HAP-1 (cell line): ENCODE measurements around the gene SMCO4.
"Not testable (repeated sequence)": the region's sequence is repeated elsewhere in the genome, so short reads cannot be mapped to it uniquely, and the experiment has no call there.

Experiments used
- DNase-seq, 2 experiments: peaks; one replicate each; pipeline ENCODE4 v3.0.0-alpha.2; 2016 to 2020; ENCODE audit warnings: low spot score in 2 of 2
- H3K27me3 ChIP-seq: fragments of 250-450 bp; sonication (Bioruptor Pico); 2 replicates; pipeline ENCODE4 v1.5.1; 2020; ENCODE audit warnings: low read depth, mild to moderate bottlenecking, moderate library complexity
- H3K36me3 ChIP-seq: fragments of 250-450 bp; sonication (Bioruptor Pico); replicated peaks from 2 replicates; pipeline ENCODE4 v1.5.1; 2020; ENCODE audit warnings: mild to moderate bottlenecking
- H3K4me1 ChIP-seq: fragments of 250-450 bp; sonication (Bioruptor Pico); 2 replicates; pipeline ENCODE4 v1.5.1; 2020; ENCODE audit warnings: mild to moderate bottlenecking
- H3K4me3 ChIP-seq: fragments of 250-450 bp; sonication (Bioruptor Pico); 2 replicates; pipeline ENCODE4 v1.5.1; 2020; ENCODE audit warnings: mild to moderate bottlenecking, moderate library complexity
- H3K9me3 ChIP-seq: fragments of 250-450 bp; sonication (Bioruptor Pico); 2 replicates; pipeline ENCODE4 v1.5.1; 2020; ENCODE audit warnings: mild to moderate bottlenecking, moderate library complexity
- in situ Hi-C: fragments of 300-500 bp; cut with MboI; formaldehyde crosslinking; loops from 3 replicates; pipeline ENCODE4 v1.14.3; 2020; ENCODE audit warnings: low sequenced_read_pairs, inconsistent platforms, mixed read lengths

Gene SMCO4

DNA sequence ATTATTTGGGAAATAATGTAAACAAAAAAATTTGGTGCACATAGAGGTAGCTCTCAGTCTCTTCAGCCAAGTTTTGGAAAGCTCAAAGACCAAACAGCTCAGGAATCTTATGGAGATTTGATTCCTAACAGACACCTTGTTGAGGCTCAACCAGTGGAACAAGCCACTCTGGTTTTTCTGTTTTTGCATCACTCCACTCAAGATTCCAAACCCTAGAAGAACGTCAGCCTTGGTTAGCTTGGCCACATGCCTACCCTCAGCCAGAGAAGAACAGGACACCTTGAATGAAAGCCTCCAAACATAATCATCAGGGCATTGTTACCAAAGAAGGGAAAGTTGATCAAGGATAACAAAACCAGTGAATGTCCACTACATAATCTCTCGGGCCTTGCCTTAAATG, 3.8 kb upstream of the SMCO4 start:
- no peak for DNase-seq
- no peak overlapping the region for H3K4me3 ChIP-seq
- H3K4me1 ChIP-seq = no peaks in the 10 kb centered on the region; the same call in 1 of the 2 replicates
- no peaks in the 10 kb centered on the region for H3K27me3 ChIP-seq
- H3K36me3 ChIP-seq = no peaks in the 10 kb centered on the region
- no peaks in the 10 kb centered on the region for H3K9me3 ChIP-seq
- in situ Hi-C loops = loop anchor here (10.0 kb wide), 1 partner anchor 312 kb away; no protein-coding TSS in a partner anchor

DNA sequence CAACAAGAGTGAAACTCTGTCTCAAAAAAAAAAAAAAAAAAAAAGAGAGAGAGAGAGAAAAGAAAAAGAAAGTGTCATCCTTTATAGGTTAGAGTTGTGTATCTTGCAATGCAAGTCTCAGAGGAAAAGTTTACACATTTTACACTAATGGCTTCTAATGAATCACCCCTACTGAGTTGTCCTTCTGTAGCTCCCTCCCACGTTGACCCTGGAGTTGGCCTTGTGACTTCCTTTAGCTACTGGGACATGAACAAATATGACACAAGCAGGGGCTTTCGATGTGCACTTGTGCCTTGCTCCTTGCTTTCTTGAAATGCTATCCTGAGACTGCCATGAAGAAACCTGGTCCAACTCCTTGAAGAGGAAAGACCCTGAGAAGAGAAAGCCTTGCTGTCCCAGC, 2.4 kb upstream of the SMCO4 start:
- Histone ChIP-seq H3K9me3 (no peaks in the 10 kb centered on the region), H3K27me3 (no peaks in the 10 kb centered on the region), H3K36me3 (no peaks in the 10 kb centered on the region), H3K4me1 (no peaks in the 10 kb centered on the region; the same call in 1 of the 2 replicates), H3K4me3 (no peak overlapping the region)
- DNase-seq = no peak
- in situ Hi-C loops = loop anchor here (10.0 kb wide), 1 partner anchor 311 kb away; no protein-coding TSS in a partner anchor

DNA sequence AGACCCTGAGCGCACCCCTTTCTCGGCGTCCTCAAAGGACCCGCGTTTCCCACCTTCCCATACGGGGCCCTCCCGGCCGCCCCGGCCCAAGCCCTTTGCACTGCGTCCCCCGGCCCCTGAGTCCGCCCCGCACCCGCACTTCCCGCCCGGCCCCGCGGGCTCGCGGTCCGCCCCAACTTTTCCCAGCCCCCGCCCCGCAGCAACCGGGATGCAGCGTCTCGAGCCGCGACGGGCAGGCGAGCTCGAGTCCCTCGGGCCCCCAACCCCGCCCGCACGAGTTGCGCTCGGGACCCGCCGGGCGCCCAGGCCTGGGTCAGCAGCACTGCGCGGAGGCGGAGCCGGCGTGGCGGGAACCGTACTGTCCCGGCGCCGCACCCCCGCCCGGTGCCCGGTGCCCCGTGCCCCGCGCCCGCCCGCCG, 371 bp downstream of the SMCO4 start:
- peak overlapping the region; percentile 58 for H3K4me3 ChIP-seq
- H3K36me3 ChIP-seq = no peaks in the 10 kb centered on the region
- no peaks in the 10 kb centered on the region; the same call in 1 of the 2 replicates for H3K4me1 ChIP-seq
- no peaks in the 10 kb centered on the region for H3K27me3 ChIP-seq
- H3K9me3 ChIP-seq = no peaks in the 10 kb centered on the region
- in situ Hi-C loops = loop anchor here (10.0 kb wide), 1 partner anchor 308 kb away; no protein-coding TSS in a partner anchor
- peak; percentile 19 to 43 for DNase-seq

DNA sequence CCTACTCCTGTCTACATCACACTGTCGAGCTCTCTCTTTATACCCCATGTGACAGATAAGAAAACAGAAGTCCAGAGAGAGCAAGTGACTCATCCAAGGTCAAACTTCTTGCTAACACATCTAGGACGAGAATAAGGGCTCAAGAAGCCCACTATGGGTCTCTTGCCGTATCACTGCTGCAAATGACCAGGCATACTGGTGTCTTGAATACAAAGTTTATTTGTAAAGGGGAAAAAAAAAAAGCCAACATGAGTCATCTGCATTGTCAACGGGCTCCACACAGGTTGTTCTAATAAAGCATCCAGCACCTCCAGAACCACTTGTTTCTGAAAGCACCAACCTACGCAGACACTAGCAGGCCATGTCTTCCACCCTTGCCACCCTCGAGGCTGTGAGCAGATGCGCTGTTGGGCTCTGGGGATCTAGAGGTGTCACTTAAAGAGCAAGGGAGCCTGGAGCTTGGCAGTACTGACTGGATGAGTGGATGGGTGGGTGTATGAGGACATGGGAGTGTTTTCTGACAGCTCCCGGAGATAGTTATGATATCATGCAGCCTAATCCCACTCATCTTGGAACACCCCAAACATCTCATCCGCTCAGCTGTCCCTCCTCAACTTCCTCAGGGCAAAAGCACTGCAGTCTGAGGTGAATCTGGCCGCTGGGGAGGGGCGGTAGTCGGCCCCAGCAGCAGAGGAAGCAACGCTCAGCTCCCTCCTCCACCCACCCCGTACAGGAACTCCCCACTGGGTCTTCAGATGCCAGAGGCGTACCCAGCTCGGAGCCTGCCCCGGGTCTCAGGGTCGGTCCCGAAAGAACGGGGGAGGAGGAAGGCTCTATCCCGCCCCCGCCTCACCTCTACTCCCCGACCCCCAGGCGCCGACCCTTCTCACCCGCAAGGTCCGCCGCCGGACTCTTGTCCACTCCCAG, 1.0 kb downstream of the SMCO4 start:
- H3K9me3 ChIP-seq = no peaks in the 10 kb centered on the region
- peak overlapping the region; percentile 58 for H3K4me3 ChIP-seq
- no peaks in the 10 kb centered on the region; the same call in 1 of the 2 replicates for H3K4me1 ChIP-seq
- peak; percentile 6 to 59 for DNase-seq
- no peaks in the 10 kb centered on the region for H3K36me3 ChIP-seq
- in situ Hi-C loops = loop anchor here (10.0 kb wide), 1 partner anchor 307 kb away; no protein-coding TSS in a partner anchor
- H3K27me3 ChIP-seq = no peaks in the 10 kb centered on the region

DNA sequence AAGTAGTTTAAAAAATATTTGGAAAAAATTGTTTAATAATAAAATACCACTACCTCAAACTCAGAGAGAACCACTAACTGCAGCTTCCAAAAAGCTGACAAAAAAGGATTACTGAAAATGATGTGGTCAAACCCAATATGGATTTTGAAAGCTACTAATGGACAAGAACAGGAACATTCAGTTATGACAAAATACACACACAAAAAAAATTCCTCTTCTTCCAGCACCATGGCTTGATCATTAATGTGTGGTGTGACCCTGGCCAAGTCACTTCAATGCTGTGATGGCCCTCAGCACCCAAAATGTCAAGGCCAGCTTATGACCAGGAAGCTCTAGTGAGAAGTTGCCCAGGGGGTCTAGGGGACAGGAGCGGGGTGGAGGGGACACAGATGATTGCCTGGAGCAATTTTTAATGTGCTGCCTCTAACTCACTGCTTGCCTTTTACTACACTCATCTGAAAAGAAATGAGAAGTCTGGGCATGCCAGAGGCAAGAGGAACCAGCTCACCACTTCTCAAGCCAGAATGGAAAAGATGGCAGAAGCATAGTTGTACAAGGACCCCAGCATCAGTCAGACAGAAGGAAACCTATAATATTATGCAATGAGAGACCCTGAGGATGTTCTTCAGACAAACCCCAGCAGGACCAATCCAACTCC, 2.2 kb downstream of the SMCO4 start:
- Histone ChIP-seq H3K9me3 (no peaks in the 10 kb centered on the region), H3K36me3 (no peaks in the 10 kb centered on the region), H3K27me3 (no peaks in the 10 kb centered on the region), H3K4me1 (no peaks in the 10 kb centered on the region; the same call in 1 of the 2 replicates), H3K4me3 (no peak overlapping the region)
- in situ Hi-C loops = loop anchor here (10.0 kb wide), 1 partner anchor 306 kb away; no protein-coding TSS in a partner anchor
- DNase-seq = no peak

DNA sequence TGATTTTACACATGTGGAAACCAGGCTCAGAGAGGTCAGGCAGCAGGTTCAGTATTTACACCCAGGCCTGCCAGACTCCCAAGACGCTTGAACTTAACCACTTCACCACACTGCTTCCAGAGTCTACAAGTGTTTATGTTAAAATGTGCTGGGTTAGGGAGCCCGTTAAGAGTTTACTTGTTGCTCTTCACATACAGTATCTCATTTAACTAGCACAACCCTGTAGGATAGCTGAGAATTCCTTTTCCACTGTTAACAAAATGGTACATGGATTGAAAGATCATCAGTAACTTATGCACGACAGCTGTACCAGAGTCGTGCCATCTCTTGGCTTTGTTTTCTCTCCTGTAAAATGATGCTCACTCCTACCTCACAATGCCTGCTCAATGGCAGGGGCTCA, 2.9 kb downstream of the SMCO4 start:
- in situ Hi-C loops = loop anchor here (10.0 kb wide), 1 partner anchor 306 kb away; no protein-coding TSS in a partner anchor
- no peak for DNase-seq
- Histone ChIP-seq H3K4me3 (no peak overlapping the region), H3K9me3 (no peaks in the 10 kb centered on the region), H3K27me3 (no peaks in the 10 kb centered on the region), H3K4me1 (no peaks in the 10 kb centered on the region), H3K36me3 (no peaks in the 10 kb centered on the region)

DNA sequence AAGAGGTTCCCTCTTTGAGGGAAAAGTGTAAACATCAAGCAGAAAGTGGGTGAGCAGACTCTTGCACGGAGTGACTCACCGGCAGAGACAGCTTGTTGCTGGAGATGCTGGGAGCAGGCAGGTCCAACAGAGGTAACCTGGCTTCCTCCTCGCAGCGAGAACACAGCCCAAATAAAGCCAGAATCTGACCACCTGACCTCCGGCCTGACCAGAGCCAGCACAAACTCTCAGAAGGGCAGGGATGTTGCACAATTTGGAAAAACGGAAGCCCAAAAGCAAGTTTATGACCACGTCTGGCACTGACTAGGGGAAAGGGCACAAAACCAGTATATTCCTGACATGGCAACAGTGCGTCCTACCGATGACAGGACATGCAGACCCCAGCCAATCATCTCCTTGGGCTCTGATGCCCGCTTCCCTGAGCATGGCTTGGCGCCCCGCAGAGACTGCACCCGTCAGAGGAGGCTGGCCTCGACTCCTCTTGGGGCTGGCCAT, 5.4 kb downstream of the SMCO4 start:
- Histone ChIP-seq H3K4me1 (no peaks in the 10 kb centered on the region), H3K9me3 (no peaks in the 10 kb centered on the region), H3K4me3 (no peak overlapping the region), H3K36me3 (no peaks in the 10 kb centered on the region), H3K27me3 (no peaks in the 10 kb centered on the region)
- in situ Hi-C loops = no loop called here
- no peak for DNase-seq

DNA sequence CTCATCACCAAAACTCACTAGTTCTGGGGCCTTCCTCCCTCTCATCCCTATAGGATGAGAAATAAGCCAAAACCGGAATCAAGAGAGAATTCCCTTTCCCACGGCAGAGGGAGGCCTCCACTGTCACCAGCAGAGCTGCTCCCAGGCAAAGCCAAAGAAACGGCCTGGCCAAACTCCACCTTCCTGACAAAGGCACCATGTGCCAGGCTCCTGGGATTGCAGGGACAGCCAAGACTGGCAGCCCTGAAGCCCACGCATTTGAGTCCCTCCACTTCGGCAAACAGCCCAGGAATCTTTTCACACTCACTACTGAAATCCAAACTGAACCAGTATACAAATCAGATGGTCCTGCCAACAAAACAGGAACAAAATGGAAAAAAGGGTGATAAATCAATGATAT, 6.1 kb downstream of the SMCO4 start:
- H3K36me3 ChIP-seq = no peaks in the 10 kb centered on the region
- in situ Hi-C loops = no loop called here
- no peak overlapping the region for H3K4me3 ChIP-seq
- no peaks in the 10 kb centered on the region for H3K9me3 ChIP-seq
- no peak for DNase-seq
- no peaks in the 10 kb centered on the region for H3K4me1 ChIP-seq
- H3K27me3 ChIP-seq = no peaks in the 10 kb centered on the region

DNA sequence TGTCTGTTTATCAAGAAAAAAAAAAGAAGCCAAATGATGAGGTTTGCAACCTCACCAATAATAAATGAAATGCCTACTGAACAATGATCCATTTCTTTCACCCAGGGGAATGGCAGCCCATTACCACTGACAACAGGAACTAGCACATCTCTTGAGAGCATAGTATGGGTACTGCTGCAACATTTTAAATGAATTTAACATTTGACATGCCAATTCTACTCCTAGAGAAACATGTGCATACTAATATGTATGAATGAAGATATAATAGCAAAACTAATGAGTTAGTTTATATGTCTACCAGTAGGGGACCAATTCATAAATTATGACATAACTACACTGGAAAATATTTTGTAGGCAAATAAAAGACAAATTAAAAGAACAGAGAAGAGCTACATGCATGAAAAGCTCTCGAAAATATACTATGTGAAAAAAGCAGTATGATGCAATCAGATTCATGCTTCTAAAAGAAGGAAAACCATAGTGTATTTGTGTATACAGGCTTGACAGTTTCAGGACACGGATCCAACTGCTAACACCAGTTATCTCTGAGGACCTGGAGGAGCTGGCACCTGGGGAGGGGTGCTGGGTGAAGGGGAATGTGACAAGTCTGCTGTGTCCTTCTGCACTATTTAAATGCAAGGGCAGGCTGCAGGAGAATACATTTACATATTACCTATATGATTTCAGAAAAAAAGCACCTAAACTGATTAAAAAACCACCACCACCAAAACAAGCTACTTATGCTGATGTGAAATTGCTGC, 6.9 kb downstream of the SMCO4 start:
- H3K27me3 ChIP-seq = no peaks in the 10 kb centered on the region
- in situ Hi-C loops = no loop called here
- no peak for DNase-seq

DNA sequence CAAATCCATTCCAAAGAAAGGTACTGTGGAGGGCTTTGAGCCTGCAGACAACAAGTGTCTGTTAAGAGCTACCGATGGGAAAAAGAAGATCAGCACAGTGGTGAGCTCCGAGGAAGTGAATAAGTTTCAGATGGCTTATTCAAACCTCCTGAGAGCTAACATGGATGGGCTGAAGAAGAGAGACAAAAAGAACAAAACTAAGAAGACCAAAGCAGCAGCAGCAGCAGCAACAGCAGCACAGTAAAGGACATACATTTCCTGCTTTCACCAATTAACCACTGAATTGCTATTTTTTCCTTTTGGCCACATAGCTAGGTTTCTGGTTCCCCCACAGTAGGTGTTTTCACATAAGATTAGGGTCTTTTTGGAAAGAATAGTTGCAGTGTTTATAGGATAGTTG, 7.6 kb downstream of the SMCO4 start:
- DNase-seq, H3K4me1 ChIP-seq, H3K4me3 ChIP-seq, H3K36me3 ChIP-seq, H3K9me3 ChIP-seq, in situ Hi-C loops, H3K27me3 ChIP-seq: not testable (repeated sequence)

More for the DNA sequence above, 6.9 kb downstream of the SMCO4 start:
- Histone ChIP-seq H3K4me1 (no peaks in the 10 kb centered on the region), H3K36me3 (no peaks in the 10 kb centered on the region), H3K4me3 (no peak overlapping the region), H3K9me3 (no peaks in the 10 kb centered on the region)

DNA sequence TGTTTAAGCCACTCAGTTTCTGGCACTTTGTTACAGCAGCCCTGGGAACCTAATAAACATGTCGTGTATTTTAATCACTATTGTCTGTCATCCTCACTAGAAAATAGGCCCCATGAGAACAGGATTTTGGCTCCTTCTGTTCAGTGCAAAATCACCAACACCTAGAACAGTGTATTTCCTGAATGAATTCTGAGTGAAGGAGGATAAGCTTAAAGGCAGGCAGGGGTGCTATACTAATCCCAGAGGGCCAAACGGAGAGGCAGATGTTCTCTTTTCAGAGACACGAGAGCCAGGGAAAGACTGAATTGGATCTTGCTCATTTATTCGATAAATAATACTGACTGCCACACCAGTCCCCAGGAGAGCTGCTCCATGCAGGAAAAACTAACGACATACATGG, 10.4 kb downstream of the SMCO4 start:
- no peaks in the 10 kb centered on the region for H3K36me3 ChIP-seq
- no peaks in the 10 kb centered on the region for H3K4me1 ChIP-seq
- in situ Hi-C loops = no loop called here
- H3K27me3 ChIP-seq = no peaks in the 10 kb centered on the region
- H3K4me3 ChIP-seq = no peak overlapping the region
- DNase-seq = no peak
- H3K9me3 ChIP-seq = no peaks in the 10 kb centered on the region

DNA sequence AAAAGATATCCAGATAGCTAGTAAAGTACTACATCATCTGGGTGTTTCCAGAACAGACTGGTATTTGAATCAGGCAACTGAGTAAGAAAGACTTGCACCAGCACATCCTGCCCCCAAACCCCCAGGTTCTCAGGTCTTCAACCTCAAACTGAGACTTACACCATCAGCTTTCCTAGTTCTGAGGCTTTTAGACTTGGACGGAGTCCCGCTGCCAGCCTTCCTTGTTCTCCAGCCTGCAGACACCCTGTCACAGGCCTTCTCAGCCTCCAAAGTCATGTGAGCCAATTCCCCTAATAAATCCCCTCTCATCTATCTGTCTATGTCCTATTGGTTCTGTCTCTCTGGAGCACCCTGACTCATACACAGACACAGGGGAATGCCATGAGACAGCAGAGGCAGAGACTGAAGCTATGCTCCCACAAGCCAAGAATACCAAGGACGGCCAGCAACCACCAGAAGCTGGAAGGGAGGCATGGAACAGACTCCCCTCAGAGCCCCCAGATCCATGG, 10.9 kb downstream of the SMCO4 start:
- H3K36me3 ChIP-seq = no peaks in the 10 kb centered on the region
- in situ Hi-C loops = no loop called here
- no peaks in the 10 kb centered on the region for H3K27me3 ChIP-seq
- DNase-seq = no peak
- H3K4me1 ChIP-seq = no peaks in the 10 kb centered on the region
- H3K9me3 ChIP-seq = no peaks in the 10 kb centered on the region
- no peak overlapping the region for H3K4me3 ChIP-seq

DNA sequence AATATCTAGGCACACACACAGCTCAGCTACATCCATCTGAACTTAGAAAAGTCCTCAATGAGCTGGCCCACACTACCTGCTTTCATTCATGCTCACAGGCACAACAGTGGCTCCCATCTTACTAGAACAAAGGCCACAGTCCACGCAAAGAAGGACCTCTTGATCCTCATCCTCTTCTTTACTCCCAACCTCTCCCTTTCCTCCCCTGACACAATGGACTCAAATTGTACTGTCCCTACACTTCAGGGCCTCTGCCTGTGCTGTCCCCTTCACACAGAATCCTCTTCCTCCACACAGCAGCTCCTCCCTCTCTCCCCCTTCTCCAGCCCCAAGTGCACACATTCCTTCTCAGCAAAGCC, 12.7 kb downstream of the SMCO4 start:
- no peaks in the 10 kb centered on the region for H3K36me3 ChIP-seq
- DNase-seq = no peak
- in situ Hi-C loops = no loop called here
- no peak overlapping the region for H3K4me3 ChIP-seq
- no peaks in the 10 kb centered on the region for H3K9me3 ChIP-seq
- no peaks in the 10 kb centered on the region for H3K27me3 ChIP-seq
- H3K4me1 ChIP-seq = no peaks in the 10 kb centered on the region
